OCI-LY1 (cell line): ENCODE data around the gene C3.
"Not testable (repeated sequence)": the region's sequence is repeated elsewhere in the genome, so short reads cannot be mapped to it uniquely, and the experiment has no call there.

Experiments used
- H2AFZ ChIP-seq: fragments of 200-600 bp; sonication (generic), shearing (Covaris generic); 2 replicates; pipeline ENCODE4 v1.6.0; 2014; ENCODE audit warnings: antibody characterized with exemption, mild to moderate bottlenecking, low read length
- H3F3A ChIP-seq: fragments of 200-600 bp; sonication (generic), shearing (Covaris generic); 2 replicates; pipeline ENCODE4 v1.6.0; 2014; ENCODE audit warnings: mild to moderate bottlenecking, antibody characterized with exemption, low read length, moderate library complexity; ENCODE audit not compliant: insufficient read depth
- H3K27ac ChIP-seq: fragments of 200-600 bp; sonication (generic); 2 replicates; pipeline ENCODE4 v1.5.1; 2014; ENCODE audit warnings: low read length, mixed run types, mild to moderate bottlenecking, low read depth; ENCODE audit not compliant: poor library complexity, severe bottlenecking
- H3K27me3 ChIP-seq: fragments of 200-600 bp; sonication (generic); 2 replicates; pipeline ENCODE4 v1.6.0; 2014; ENCODE audit warnings: antibody characterized with exemption, mild to moderate bottlenecking, low read length, moderate library complexity; ENCODE audit not compliant: insufficient read depth
- H3K36me3 ChIP-seq: fragments of 200-600 bp; sonication (generic); 2 replicates; pipeline ENCODE4 v1.6.1; 2014; ENCODE audit warnings: mild to moderate bottlenecking, antibody characterized with exemption, low read length, moderate library complexity, mixed read lengths; ENCODE audit not compliant: insufficient read depth
- H3K4me1 ChIP-seq: fragments of 200-600 bp; sonication (generic); 2 replicates; pipeline ENCODE4 v1.5.1; 2014; ENCODE audit warnings: mild to moderate bottlenecking, low read length, moderate library complexity; ENCODE audit not compliant: insufficient read depth, severe bottlenecking
- H3K4me2 ChIP-seq: fragments of 200-600 bp; sonication (generic), shearing (Covaris generic); 2 replicates; pipeline ENCODE4 v1.6.1; 2014; ENCODE audit warnings: low read length
- H3K4me3 ChIP-seq: fragments of 200-600 bp; sonication (generic); 2 replicates; pipeline ENCODE4 v1.5.1; 2014; ENCODE audit warnings: low read length, low read depth, mild to moderate bottlenecking, mixed read lengths; ENCODE audit not compliant: poor library complexity, severe bottlenecking
- H3K79me2 ChIP-seq: fragments of 200-600 bp; shearing (Covaris generic); 2 replicates; pipeline ENCODE4 v1.6.1; 2016; ENCODE audit warnings: mixed run types, low read length, mixed read lengths; ENCODE audit not compliant: insufficient read depth
- H3K9ac ChIP-seq: fragments of 200-600 bp; sonication (generic), shearing (Covaris generic); 2 replicates; pipeline ENCODE4 v1.6.1; 2014; ENCODE audit warnings: mild to moderate bottlenecking, low read length, mixed read lengths
- H3K9me2 ChIP-seq: fragments of 200-600 bp; sonication (generic), shearing (Covaris generic); 2 replicates; pipeline ENCODE4 v1.6.1; 2014; ENCODE audit warnings: low read depth, mild to moderate bottlenecking, low read length, mixed read lengths
- H3K9me3 ChIP-seq: fragments of 200-600 bp; shearing (Covaris generic); 2 replicates; pipeline ENCODE4 v1.6.1; 2014; ENCODE audit warnings: low read length, mixed read lengths
- H4K20me1 ChIP-seq: fragments of 200-600 bp; sonication (generic), shearing (Covaris generic); 2 replicates; pipeline ENCODE4 v1.6.0; 2016; ENCODE audit warnings: mild to moderate bottlenecking, low read length; ENCODE audit not compliant: insufficient read depth
- EZH2 ChIP-seq: fragments of 200-600 bp; sonication (generic), shearing (Covaris generic); IDR thresholded peaks from 2 replicates; pipeline ENCODE4 v1.8.0; 2017; ENCODE audit warnings: borderline replicate concordance, mixed run types, mild to moderate bottlenecking, antibody characterized with exemption, low read length, moderate library complexity, mixed read lengths
- TF ChIP-seq, protein P1 (sequence below): fragments of 200-600 bp; sonication (generic), shearing (Covaris generic); IDR thresholded peaks from 2 replicates; pipeline ENCODE4 v1.5.1; 2017; ENCODE audit warnings: mild to moderate bottlenecking, antibody characterized with exemption, low read length, moderate library complexity, mixed read lengths

The C3 gene

DNA sequence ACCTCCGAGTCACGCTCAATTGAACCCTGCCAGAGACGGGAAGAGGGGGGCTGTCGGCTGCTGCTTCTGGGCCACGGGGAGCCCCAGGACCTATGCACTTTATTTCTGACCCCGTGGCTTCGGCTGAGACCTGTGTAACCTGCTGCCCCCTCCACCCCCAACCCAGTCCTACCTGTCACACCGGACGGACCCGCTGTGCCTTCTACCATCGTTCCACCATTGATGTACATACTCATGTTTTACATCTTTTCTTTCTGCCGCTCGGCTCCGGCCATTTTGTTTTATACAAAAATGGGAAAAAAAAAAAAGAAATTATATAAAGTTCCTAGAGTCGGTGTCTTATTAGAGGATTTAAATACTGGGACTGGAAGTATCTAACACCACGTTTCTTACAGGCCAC lies 30.7 kb upstream of the C3 start:
- H2AFZ ChIP-seq, result no peak overlapping the region
- no peaks in the 10 kb centered on the region for H3K9me3 ChIP-seq
- TF ChIP-seq EZH2, result no peak
- TF ChIP-seq, protein P1, sequence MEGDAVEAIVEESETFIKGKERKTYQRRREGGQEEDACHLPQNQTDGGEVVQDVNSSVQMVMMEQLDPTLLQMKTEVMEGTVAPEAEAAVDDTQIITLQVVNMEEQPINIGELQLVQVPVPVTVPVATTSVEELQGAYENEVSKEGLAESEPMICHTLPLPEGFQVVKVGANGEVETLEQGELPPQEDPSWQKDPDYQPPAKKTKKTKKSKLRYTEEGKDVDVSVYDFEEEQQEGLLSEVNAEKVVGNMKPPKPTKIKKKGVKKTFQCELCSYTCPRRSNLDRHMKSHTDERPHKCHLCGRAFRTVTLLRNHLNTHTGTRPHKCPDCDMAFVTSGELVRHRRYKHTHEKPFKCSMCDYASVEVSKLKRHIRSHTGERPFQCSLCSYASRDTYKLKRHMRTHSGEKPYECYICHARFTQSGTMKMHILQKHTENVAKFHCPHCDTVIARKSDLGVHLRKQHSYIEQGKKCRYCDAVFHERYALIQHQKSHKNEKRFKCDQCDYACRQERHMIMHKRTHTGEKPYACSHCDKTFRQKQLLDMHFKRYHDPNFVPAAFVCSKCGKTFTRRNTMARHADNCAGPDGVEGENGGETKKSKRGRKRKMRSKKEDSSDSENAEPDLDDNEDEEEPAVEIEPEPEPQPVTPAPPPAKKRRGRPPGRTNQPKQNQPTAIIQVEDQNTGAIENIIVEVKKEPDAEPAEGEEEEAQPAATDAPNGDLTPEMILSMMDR, result no peak
- H3K36me3 ChIP-seq, result peaks cover 72% of the 10 kb centered on the region
- H3K4me1 ChIP-seq, result peaks cover 9% of the 10 kb centered on the region
- no peaks in the 10 kb centered on the region for H3K79me2 ChIP-seq
- H4K20me1 ChIP-seq, result no peaks in the 10 kb centered on the region
- no peak overlapping the region for H3K4me3 ChIP-seq
- H3K27ac ChIP-seq, result no peak overlapping the region
- no peaks in the 10 kb centered on the region for H3K27me3 ChIP-seq
- H3K9ac ChIP-seq, result no peak overlapping the region
- no peak overlapping the region for H3K4me2 ChIP-seq
- H3F3A ChIP-seq, result no peaks in the 10 kb centered on the region
- H3K9me2 ChIP-seq, result no peaks in the 10 kb centered on the region

- no peaks in the 10 kb centered on the region for H3K27me3 ChIP-seq
- H3K4me1 ChIP-seq, result peaks cover 9% of the 10 kb centered on the region
- H3K79me2 ChIP-seq, result no peaks in the 10 kb centered on the region
- no peaks in the 10 kb centered on the region for H4K20me1 ChIP-seq
- H3K9ac ChIP-seq, result no peak overlapping the region
- H3K9me2 ChIP-seq, result no peaks in the 10 kb centered on the region
- no peaks in the 10 kb centered on the region for H3K9me3 ChIP-seq
- no peak overlapping the region for H3K4me3 ChIP-seq
- no peak overlapping the region for H3K27ac ChIP-seq
- no peak for TF ChIP-seq EZH2
- TF ChIP-seq, protein P1, result no peak
- no peak overlapping the region for H2AFZ ChIP-seq
- no peak overlapping the region for H3K4me2 ChIP-seq
- H3K36me3 ChIP-seq, result peaks cover 80% of the 10 kb centered on the region
- H3F3A ChIP-seq, result no peaks in the 10 kb centered on the region
These were observed 29.6 kb upstream of the C3 start for GRCh38 chr19:6750062-6750461.

DNA sequence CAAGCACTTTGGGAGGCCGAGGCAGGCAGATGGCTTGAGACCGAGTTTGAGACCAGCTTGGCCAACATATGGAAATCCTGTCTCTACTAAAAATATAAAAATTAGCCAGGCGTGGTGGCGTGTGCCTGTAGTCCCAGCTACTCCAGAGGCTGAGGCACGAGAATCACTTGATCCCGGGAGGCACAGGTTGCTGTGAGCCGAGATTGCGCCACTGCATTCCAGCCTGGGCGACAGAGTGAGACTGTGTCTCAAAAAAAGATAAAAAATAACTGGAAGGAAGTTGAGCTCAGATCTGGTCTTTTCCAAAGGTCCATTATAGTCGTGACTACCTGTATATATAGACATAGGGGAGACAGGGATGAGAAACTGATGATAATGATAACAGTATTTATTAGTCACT lies 28.1 kb upstream of the C3 start:
- not testable (repeated sequence) for H3K9ac ChIP-seq, H3K4me3 ChIP-seq, H2AFZ ChIP-seq, H3K9me2 ChIP-seq, H3F3A ChIP-seq, H3K27me3 ChIP-seq, H4K20me1 ChIP-seq, H3K4me2 ChIP-seq, H3K27ac ChIP-seq, H3K4me1 ChIP-seq, H3K79me2 ChIP-seq, H3K9me3 ChIP-seq
- H3K36me3 ChIP-seq, result peaks cover 86% of the 10 kb centered on the region

GRCh38 chr19:6745965-6746364 lies 25.5 kb upstream of the C3 start:
- Histone ChIP-seq H3K4me1 (peaks cover 13% of the 10 kb centered on the region), H3K4me2 (no peak overlapping the region), H4K20me1 (no peaks in the 10 kb centered on the region), H3F3A (no peaks in the 10 kb centered on the region), H3K27me3 (no peaks in the 10 kb centered on the region), H3K9me2 (no peaks in the 10 kb centered on the region), H3K36me3 (peaks cover 78% of the 10 kb centered on the region), H3K9ac (no peak overlapping the region), H2AFZ (no peak overlapping the region), H3K27ac (no peak overlapping the region), H3K79me2 (no peaks in the 10 kb centered on the region), H3K9me3 (no peaks in the 10 kb centered on the region), H3K4me3 (no peak overlapping the region)
- TF ChIP-seq, protein P1, result no peak
- TF ChIP-seq EZH2, result no peak
